ENCODE results near the gene RBX1.
"Not testable (repeated sequence)": the region's sequence is repeated elsewhere in the genome, so short reads cannot be mapped to it uniquely, and the experiment has no call there.

RBX1 gene

GRCh38 chr22:40972587-40972986, 21.4 kb downstream of the RBX1 start:
- DNase-seq (ENCODE audit: low read depth): no peak

DNA sequence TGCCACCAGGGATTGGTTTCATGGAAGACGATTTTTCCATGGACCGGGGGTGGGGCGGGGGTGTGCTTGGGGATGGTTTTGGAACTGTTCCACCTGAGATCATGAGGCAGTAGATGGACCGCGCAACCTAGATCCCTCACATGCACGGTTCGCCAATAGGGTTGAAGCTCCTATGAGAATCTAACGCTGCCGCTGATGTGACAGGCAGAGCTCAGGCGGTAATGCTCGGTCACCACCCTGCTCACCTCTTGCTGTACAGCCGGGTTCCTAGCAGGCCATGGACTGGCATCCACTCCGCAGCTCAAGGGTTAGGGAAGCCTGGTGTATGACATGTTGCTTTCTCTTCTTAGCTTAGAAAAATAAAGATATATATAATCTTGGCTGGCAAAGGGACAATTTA, 22.0 kb downstream of the RBX1 start:
- no peak for DNase-seq (ENCODE audit: low read depth)

DNA sequence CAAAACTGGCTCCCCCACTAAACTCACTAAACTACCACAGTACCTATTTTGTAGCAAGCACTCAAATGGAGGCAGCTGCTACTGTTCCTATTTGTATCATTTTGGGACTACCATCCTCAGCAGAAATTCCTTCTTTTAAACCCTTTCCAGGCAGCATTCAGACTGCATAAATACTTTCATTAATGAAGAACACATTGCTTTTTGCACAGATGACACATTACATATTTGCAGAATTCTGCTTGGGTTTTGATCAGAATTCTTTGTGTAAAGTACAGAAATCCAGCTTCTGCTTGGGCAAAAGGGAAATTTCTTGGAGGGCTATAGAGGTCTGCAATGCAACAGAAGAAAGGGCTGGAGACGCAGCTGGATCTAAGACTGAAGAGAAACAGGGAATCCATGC, 24.2 kb downstream of the RBX1 start:
- no peak for DNase-seq (ENCODE audit: low read depth)

DNA sequence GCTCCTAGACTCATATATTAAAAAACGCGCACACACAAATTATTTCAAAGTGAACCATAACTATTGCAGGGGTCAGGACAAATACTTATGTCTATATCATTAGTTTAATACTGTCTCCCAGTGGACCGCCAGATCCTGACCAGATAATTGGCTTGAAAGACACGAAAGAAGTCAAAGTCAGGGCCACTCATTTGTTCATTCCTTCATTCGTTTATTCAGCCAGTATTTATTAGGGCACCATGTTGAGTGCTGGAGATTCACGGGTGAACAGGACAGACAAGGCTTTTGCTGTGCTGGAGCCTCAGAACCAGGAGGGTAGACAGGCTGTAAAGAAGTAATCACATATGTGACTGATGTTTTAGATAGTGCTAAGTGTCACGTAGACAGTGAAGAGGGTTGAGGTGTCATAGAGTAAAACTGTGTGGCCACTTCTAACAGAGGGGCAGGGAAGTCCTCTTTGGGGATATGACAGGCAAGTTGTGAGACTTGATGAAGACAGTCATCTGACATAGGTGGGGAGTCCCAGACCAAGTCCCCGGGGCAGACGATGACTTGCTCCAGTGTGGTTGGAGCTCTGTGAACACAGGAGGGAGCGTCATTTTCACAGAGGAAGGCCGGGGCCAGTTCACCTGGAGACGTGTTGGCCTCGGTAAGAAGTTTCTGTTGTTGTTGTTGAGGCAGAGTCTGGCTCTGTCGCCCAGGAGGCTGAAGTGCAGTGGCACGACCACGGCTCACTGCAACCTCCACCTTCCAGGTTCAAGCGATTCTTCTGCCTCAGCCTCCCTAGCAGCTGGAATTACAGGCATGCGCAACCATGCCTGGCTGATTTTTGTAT, 25.9 kb downstream of the RBX1 start:
- no peak for DNase-seq (ENCODE audit: low read depth)

- no peak for DNase-seq (ENCODE audit: low read depth)
Measured at GRCh38 chr22:40979198-40979597, 28.0 kb downstream of the RBX1 start.

- DNase-seq (ENCODE audit: low read depth): no peak
Measured at GRCh38 chr22:40979871-40980270, 28.7 kb downstream of the RBX1 start.

DNA sequence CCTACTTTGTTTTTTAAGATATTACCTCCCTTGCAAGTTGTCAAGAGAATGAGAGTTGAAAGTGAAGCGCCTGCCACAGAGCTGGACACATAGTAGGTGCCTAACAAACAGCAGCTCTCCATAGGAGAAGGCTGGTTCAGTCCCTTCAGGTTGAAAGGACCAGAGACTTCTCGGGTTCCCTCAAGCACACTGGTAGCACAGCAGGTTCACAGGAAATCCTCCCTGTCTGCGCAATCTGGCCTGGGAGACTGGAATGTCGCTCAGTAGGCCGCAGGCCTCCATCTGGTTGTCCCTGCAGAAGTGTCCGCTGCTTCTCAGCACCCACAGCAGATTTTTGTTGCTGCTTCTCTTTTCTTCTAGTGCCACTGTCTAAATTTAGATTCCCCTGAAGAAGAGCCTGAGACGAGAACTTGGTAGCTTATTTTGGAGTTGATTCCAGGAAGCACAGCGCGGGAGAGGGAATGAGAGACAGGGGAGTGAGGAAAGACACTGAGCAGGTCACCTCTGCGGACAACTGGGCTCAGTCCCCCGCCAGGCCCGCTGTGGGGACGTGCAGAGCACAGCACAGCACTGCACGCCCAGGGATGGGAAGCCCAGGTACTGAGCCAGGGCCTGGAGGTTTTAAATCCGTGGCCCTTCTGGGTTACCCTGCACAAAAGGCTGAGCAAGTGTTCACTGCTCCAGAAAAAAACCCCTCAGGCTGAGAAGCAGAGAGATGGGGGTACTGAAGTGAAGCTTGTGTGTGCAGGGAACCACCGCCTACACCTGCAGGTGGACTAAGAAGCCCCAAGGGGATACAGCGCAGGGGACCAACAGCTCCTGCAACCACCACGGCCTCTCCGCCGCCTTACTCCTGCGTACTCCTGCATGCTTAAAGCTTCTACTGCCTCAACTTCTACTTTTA, 31.6 kb downstream of the RBX1 start:
- DNase-seq (ENCODE audit: low read depth): no peak

- DNase-seq (ENCODE audit: low read depth): no peak
Measured at GRCh38 chr22:40991298-40991697, 40.1 kb downstream of the RBX1 start.

DNA sequence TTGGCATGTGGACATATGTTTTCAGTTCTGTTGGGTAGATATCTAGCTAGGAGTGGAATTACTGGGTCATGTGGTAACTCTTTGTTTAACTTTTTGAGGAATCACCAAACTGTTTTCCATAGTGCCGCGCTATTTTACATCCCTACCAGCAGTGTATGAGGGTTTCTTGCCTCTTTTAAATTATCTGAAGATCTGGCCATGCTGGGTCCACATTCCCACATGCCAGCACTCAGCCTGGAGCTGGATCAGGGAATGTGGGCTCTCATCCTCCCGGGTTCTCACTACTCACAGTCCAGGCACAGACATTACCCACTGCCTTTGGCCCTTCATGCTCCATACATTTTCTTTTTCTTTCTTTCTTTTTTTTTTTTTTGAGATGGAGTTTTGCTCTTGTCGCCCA, 44.6 kb downstream of the RBX1 start:
- DNase-seq (ENCODE audit: low read depth): no peak

DNA sequence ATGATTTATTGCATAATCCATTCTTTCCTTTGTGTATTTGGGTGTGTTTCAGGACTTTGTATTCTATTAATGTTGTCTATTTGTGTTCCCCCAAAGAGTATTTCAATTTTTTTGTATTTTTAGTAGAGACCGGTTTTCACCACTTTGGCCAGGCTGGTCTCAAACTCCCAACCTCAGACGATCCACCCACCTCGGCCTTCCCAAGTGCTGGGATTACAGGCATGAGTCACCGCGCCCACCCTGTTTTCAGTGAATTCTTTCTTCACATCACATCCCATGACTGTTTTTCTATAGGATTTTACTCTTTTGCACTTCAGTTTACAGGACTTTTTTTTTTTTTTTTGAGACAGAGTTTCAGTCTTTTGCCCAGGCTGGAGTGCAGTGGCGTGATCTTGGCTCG, 46.3 kb downstream of the RBX1 start:
- DNase-seq (ENCODE audit: low read depth): no peak

GRCh38 chr22:41000040-41000565, 48.9 kb downstream of the RBX1 start:
- DNase-seq (ENCODE audit: low read depth): no peak

GRCh38 chr22:41000941-41001721, 50.0 kb downstream of the RBX1 start:
- no peak for DNase-seq (ENCODE audit: low read depth)

- no peak for DNase-seq (ENCODE audit: low read depth)
Measured at GRCh38 chr22:41001722-41002122, 50.5 kb downstream of the RBX1 start.

DNA sequence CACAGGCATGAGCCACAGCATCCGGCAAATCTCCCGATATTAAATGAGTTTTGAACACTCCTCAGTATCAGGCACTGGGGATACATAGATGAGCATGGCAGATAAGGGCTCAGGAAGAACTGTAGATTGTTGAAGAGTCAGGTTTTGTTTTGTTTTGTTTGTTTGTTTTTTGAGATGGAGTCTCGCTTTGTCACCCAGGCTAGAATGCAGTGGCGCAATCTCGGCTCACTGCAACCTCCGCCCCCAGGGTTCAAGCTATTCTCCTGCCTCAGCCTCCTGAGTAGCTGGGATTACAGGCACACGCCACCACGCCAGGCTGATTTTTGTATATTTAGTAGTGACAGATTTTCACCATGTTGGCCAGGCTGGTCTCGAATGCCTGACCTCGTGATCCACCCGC, 51.2 kb downstream of the RBX1 start:
- not testable (repeated sequence) for DNase-seq (ENCODE audit: low read depth)

- no peak for DNase-seq (ENCODE audit: low read depth)
Measured at GRCh38 chr22:41003066-41003465, 51.9 kb downstream of the RBX1 start.

- no peak for DNase-seq (ENCODE audit: low read depth)
Measured at GRCh38 chr22:41003976-41004375, 52.8 kb downstream of the RBX1 start.

DNA sequence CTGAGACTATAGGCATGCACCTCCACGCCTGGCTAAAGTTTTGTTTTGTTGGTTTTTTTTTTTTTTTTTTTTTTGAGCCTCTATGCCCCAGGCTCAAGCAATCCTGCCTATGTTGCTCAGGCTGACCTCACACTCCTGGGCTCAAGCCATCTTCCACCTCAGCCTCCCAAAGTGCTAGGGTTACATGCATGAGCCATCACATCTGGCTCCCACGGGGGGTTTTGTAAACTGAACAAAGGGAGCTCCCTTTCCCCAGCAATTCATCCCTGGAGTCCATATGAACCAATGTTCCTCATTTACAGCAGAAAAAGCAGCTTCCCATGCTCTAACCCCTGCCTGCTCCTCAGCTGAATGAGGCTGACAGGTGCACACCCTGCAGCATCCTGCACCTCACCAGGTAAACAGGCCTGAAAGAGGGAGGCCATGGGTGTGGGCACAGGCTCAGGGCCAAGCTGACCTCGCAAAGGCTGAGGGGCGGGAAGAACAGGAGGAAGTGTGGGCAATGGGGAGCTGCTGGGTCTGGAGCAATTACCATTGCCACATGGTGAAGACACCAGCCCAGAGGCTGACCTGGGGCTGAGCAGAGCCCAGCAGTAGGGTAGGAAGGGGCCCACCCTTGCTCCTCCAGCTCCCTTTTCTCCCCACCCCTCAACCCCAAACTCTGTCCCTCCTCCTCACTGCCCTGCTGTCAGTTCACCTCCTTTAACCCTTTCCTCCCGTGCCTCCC, 58.2 kb downstream of the RBX1 start:
- DNase-seq (ENCODE audit: low read depth): no peak

- DNase-seq (ENCODE audit: low read depth): no peak
Measured at GRCh38 chr22:41015003-41015402, 63.8 kb downstream of the RBX1 start.

DNA sequence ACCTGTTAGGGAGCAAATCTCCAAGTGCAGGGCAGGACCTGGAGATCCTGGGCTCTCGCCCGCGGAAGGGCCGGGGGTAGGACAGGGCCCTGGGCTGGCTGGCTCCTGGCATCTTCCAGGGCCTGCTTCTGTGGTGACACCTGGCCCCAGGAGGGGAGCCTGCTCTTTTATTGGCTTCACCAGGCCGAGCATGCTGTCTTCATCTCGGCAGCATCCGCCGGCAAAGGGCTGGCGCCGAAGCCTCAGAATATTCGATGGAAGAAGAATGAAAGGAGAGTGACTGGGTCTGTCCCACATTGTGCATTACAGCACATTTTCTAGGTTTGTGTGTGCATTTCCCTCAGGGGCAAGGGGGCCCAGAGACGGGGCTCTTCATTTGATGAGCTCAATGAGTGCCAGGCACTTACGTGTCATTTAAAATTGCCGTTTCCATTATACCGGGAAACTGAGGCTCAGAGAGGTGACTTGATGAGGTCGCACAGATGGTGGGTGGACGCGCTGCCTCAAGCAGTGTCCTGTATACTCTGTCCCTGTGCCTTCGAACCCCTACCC, 70.0 kb downstream of the RBX1 start:
- no peak for DNase-seq (ENCODE audit: low read depth)

DNA sequence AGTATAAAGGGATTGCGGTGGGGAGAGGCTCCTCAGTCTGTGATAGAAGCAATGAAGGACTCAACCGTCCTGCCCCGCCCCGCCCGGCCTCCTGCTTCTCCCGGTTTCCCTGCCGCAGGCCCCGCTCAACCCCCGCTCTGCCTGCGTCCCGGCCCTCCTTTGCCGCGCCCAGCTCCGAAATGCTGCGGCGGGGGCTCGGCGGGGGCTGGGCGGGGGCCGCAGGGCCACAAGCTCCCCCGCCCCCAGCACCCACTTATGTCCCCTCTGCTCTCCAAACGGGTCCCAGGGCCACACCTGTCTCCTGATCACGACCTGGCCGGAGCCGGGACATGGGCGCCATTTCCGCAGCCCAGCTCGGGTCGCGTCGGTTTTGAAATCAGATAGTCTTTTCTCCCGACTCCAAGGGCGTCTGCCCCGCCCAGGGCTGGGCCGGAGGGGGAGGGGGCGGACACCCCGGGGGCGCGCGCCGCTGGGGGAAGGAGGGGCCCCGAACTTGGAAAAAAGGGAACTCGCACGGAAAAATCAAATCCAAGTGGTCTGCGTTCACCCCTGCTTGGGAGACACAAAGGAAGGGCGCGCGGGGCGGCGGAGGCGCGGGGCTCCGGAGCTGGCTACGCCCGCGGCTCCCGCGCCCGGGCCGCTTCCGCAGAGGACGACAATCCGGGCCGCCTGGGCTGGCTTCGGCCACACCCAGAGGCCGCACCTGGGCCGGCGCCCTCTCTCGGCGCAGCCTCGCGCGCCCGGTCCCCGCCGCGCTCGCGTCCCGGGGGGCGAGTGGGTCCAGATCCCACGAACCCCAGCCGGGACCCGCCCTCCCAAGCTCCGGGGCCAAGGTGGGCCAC, 70.7 kb downstream of the RBX1 start:
- DNase-seq (ENCODE audit: low read depth): peak; percentile 13
